GM19324 (cell line): ENCODE results near the gene RNF114.
"Not testable (repeated sequence)": the region's sequence is repeated elsewhere in the genome, so short reads cannot be mapped to it uniquely, and the experiment has no call there.

Experiments used
- ATAC-seq: cut with Tn5 transposase; IDR thresholded peaks from one replicate; pipeline ENCODE4 v1.9.1; 2021; ENCODE audit warnings: mild to moderate bottlenecking, moderate library complexity; ENCODE audit not compliant: unreplicated experiment, low FRiP score

Gene RNF114

GRCh38 chr20:49924247-49924646 is 11.9 kb upstream of the RNF114 start:
- no peak for ATAC-seq

GRCh38 chr20:49925901-49926454 is 10.2 kb upstream of the RNF114 start:
- no peak for ATAC-seq

- ATAC-seq: no peak
These were observed 7.6 kb upstream of the RNF114 start for GRCh38 chr20:49928411-49929141.

- ATAC-seq: no peak
These were observed 7.1 kb upstream of the RNF114 start for GRCh38 chr20:49929142-49929494.

- peak; percentile 4 for ATAC-seq
These were observed 448 bp upstream of the RNF114 start for GRCh38 chr20:49935746-49936152.

- peak; percentile 5 for ATAC-seq
These were observed 1.1 kb downstream of the RNF114 start for GRCh38 chr20:49937027-49937929.

- ATAC-seq: no peak
These were observed 2.3 kb downstream of the RNF114 start for GRCh38 chr20:49938173-49939163.

GRCh38 chr20:49941456-49941855 is 5.3 kb downstream of the RNF114 start:
- no peak for ATAC-seq

GRCh38 chr20:49942303-49942702 is 6.1 kb downstream of the RNF114 start:
- no peak for ATAC-seq

- ATAC-seq: no peak
These were observed 6.7 kb downstream of the RNF114 start for GRCh38 chr20:49942942-49943341.

GRCh38 chr20:49945306-49945700 is 9.1 kb downstream of the RNF114 start:
- ATAC-seq: no peak

- ATAC-seq: no peak
These were observed 9.7 kb downstream of the RNF114 start for GRCh38 chr20:49945701-49946477.

- no peak for ATAC-seq
These were observed 12.0 kb downstream of the RNF114 start for GRCh38 chr20:49948178-49948577.

- ATAC-seq: no peak
These were observed 12.8 kb downstream of the RNF114 start for GRCh38 chr20:49948809-49949507.

- no peak for ATAC-seq
These were observed 15.0 kb downstream of the RNF114 start for GRCh38 chr20:49951151-49951550.

- ATAC-seq: no peak
These were observed 19.0 kb downstream of the RNF114 start for GRCh38 chr20:49955167-49955566.

- not testable (repeated sequence) for ATAC-seq
These were observed 19.7 kb downstream of the RNF114 start for GRCh38 chr20:49955830-49956396.

GRCh38 chr20:49956689-49957088 is 20.5 kb downstream of the RNF114 start:
- ATAC-seq: no peak
